GM12874 (cell line): ENCODE measurements around the gene KRTAP16-1.

Source experiments
- TF ChIP-seq, protein P1 (sequence below): IDR thresholded peaks from 2 replicates; pipeline ENCODE4 v1.5.1; 2011; ENCODE audit warnings: low read depth, mild to moderate bottlenecking, control low read depth, low read length, moderate library complexity; ENCODE audit not compliant: insufficient read depth

Gene KRTAP16-1

DNA sequence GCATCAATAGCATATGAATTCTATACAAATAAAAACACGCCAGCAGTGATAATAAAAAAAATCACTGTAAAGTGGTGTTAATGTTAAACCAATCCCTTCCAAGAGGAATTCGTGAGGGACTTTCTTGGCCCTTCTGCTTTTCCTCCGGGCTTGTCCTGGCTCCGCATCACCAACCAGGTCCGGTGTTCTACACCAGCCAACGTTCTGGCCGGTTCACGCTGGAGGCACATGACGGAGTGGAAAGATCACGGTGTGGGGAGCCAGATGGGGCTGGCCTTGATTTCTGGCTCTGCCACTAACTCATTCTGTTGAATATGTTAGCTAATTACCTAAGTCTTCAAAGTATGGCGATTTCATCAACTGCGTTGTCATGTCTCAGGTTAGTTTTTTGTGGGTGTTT is 5.0 kb downstream of the KRTAP16-1 start:
- TF ChIP-seq, protein P1, sequence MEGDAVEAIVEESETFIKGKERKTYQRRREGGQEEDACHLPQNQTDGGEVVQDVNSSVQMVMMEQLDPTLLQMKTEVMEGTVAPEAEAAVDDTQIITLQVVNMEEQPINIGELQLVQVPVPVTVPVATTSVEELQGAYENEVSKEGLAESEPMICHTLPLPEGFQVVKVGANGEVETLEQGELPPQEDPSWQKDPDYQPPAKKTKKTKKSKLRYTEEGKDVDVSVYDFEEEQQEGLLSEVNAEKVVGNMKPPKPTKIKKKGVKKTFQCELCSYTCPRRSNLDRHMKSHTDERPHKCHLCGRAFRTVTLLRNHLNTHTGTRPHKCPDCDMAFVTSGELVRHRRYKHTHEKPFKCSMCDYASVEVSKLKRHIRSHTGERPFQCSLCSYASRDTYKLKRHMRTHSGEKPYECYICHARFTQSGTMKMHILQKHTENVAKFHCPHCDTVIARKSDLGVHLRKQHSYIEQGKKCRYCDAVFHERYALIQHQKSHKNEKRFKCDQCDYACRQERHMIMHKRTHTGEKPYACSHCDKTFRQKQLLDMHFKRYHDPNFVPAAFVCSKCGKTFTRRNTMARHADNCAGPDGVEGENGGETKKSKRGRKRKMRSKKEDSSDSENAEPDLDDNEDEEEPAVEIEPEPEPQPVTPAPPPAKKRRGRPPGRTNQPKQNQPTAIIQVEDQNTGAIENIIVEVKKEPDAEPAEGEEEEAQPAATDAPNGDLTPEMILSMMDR = no peak

DNA sequence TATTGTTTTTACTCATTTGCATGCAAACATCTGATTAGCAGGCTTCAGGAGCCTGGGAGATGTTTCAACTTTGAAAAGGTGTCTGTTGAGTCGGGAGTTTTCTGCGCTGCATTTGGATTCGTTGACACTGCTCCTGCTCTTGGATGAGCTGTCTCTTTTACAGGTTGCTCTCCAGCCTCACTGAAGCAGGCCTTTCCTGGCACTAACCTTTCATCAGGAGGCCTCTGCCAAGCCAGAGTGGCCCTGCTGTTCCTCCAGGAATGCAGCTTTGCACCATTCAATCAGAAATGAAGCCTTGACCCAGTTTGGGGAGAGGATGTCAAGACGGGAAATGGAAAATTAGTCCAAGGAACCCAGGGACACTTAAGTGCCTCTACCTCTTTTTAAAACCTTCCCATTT is 6.1 kb downstream of the KRTAP16-1 start:
- TF ChIP-seq, protein P1 = no peak

DNA sequence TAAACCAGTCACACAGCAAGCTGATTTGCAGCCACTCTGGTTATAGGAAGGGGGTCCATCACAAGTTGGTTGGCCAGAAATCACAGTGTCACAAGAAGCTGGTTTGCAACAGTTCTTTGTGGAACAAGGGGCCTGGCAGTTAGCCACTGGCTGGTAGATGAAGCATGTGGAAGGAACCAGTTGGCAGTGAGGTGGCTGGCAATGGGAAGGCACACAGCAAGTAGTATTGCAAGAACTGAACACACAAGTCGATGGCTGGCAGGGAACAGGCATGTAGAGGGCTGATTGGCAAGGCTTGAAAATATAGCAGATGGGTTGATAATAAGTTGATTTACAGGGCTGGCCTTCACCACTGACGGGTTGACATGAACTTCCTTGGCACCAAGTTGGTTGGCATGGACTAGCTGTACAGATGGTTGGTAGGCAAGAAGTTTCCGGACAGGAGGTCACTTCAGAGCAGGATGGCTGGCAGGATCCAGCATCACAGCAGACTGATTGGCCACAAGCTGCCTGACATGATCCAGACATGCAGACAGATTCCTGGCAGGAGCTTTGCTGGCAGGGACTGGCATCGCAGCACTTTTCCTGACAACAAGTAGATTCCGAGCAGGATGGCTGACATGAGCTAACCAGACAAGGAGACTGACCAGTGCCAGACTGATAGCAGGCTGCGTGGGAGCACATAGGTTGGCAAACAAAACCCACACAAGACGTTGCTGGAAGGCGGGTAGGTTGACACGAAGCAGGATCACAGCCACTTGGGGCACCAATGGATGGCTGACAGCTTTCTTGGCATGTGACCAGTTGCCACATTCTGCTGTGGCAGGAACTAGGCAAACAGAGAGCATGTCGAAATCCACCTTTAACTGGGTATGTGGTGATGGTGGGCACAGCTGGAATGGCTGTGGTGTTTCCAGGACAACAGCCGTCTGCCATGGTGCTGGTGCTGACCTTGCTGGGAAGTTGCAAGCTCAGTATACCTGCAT is 6.9 kb downstream of the KRTAP16-1 start, which contains the start of gene KRTAP29-1:
Gene KRTAP29-1 (minus strand): TSS at position 936 of the 986 bp plus-strand sequence. CDS start 0 bp downstream, at position 936.
- TF ChIP-seq, protein P1 = no peak

DNA sequence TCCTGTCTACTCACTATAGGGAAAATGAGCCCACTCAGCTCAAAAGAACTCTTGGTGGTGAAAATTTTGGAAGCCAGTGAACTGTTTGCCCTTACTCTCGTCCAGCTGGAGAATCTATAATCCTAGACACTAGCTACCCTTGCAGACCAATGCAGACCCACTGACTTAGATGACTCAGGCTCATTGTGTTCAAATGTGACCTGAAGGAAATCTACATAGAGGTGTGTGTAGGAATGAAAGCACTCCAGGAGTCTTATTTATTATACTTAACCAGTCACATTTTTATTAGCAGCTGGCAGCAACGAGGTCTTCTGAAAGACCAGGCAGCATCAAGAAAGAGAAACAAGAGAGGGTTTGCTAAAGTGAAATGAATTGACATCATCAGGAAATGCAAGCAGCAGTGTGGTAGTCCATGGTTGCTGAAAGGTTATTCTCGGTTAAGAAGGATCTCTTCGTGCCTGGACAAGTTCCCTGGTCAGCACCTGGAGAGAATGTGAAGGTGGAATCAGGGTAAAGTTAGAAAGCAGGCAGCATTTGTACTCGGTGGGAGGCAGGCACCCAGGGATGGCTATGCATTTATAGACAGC is 7.8 kb downstream of the KRTAP16-1 start:
- TF ChIP-seq, protein P1 = no peak

DNA sequence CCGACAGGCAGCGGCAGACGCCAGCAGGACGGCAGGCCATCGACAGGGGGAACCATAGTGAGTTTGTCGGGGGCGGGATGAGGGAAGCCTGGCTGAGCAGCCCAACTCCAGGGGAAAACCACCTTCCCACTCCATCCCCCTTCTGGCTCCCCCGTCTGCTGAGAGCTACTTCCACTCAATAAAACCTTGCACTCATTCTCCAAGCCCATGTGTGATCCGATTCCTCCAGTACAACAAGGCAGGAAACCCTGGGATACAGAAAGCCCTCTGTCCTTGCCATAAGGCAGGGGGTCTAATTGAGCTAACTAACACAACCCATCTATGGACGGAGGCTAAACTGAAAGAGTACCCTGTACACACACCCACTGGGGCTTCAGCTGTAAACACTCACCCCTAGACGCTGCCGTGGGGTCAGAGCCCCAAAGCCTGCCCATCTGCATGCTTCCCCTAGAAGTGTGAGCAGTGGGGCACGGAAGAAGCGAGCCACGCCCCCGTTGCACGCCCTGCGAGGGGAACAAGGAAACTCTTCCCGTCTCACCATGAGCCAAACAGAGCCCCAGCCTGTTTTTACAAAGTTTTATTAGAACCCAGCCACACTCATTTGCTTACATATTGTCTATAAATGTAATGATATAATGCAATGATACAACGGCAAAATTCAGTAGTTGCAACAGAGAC is 10.5 kb downstream of the KRTAP16-1 start:
- TF ChIP-seq, protein P1 = no peak

DNA sequence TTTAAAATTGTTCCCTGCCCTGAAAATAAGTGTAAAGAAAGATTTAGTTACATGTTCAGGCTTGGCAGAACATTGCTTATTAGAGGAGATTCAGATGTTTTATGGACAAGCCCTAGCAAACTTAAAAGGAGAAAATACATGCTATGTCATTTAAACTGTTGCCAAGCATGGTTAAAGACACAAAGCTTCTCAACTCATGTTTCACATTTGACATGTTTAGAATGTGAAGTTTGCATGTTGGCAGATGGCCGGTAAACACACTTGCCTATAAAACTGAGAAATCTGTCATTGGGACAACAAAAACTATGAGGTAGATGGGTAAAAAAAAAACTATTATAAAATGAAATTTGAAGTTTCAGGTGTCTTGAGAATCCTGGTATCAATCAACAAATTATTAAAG is 12.3 kb downstream of the KRTAP16-1 start:
- TF ChIP-seq, protein P1 = no peak

DNA sequence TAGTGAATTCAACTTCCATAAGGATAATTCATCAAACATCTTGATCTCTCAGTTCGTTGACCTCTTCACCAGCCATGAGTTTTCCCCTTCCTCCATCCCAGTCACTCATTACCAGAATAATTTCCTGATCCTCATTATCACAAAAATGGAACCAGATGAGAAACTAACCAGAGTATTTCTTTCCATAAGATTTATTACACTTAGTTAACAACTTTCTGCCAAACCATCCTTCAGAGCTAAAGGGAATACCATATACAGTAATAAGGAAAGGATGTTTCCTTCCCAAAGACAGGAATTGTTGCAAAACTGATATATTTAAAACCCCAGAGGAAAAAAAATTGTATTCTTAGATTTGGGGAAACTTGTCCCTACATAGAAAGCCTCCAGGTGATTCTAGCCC is 15.1 kb downstream of the KRTAP16-1 start:
- TF ChIP-seq, protein P1 = no peak
